ENCODE data around the gene UGT2B10. TPM values are rescaled to one million over a fixed set of nuclear protein-coding genes. Genes with fewer than 3 reads are reported as not detected.

Gene UGT2B10
- total and polyA plus RNA-seq, 2 of the 13 experiments (the other 11 are each of a cell fraction or from before 2014, with no cell fraction given), result 107 to 148 TPM

GRCh38 chr4:68865188-68865638 lies 49.4 kb downstream of the UGT2B10 start (continued):
- TF ChIP-seq ZSCAN31 (CRISPR knock-in tag; IDR thresholded peaks at IDR 0.05; ENCODE audit: low read depth) (no peak), ZNF615 (CRISPR knock-in tag; IDR thresholded peaks at IDR 0.05; ENCODE audit: borderline replicate concordance) (no peak), ZNF530 (CRISPR knock-in tag; IDR thresholded peaks at IDR 0.05; ENCODE audit: low read depth) (no peak), ATF3 (CRISPR knock-in tag; IDR thresholded peaks at IDR 0.05) (peak; percentile 47; the same call in 1 of the 2 replicates), ZNF383 (CRISPR knock-in tag; IDR thresholded peaks at IDR 0.05; ENCODE audit: borderline replicate concordance) (no peak), HOXA5 (CRISPR knock-in tag; IDR thresholded peaks at IDR 0.05) (no peak), HNF4A (CRISPR knock-in tag; IDR thresholded peaks at IDR 0.05) (peak; percentile 41), ZNF350 (CRISPR knock-in tag; IDR thresholded peaks at IDR 0.05; ENCODE audit: borderline replicate concordance, low read depth) (no peak), RCOR2 (CRISPR knock-in tag; IDR thresholded peaks at IDR 0.05) (no peak), REST (IDR thresholded peaks at IDR 0.05; ENCODE audit: borderline replicate concordance in 1 of 2, low read depth in 1 of 2, low read length in 2 of 2) (no peak), SOX13 (IDR thresholded peaks at IDR 0.05) (no peak), SOX13 (CRISPR knock-in tag; conservative IDR thresholded peaks at IDR 0.05 in 1 of 2, IDR thresholded peaks at IDR 0.05 in 1 of 2) (peak in 1 of 2 experiments; percentile 77; a peak in 2 of 4 replicates), ONECUT2 (CRISPR knock-in tag; IDR thresholded peaks at IDR 0.05) (0 out of 2 replicates have a peak, but pooled peaks have one; percentile 56), RAD21 (CRISPR knock-in tag; IDR thresholded peaks at IDR 0.05) (no peak), CHCHD3 (CRISPR knock-in tag; IDR thresholded peaks at IDR 0.05) (no peak), ZZZ3 (CRISPR knock-in tag; IDR thresholded peaks at IDR 0.05; ENCODE audit: borderline replicate concordance) (no peak), UBTF (CRISPR knock-in tag; IDR thresholded peaks at IDR 0.05) (no peak), ZBTB8A (CRISPR knock-in tag; IDR thresholded peaks at IDR 0.05; ENCODE audit: borderline replicate concordance, low read depth) (no peak), ZNF576 (CRISPR knock-in tag; IDR thresholded peaks at IDR 0.05) (no peak), ZBTB7A (CRISPR knock-in tag; IDR thresholded peaks at IDR 0.05) (no peak), ZNF432 (CRISPR knock-in tag; IDR thresholded peaks at IDR 0.05; ENCODE audit: borderline replicate concordance) (no peak), ZFP36L1 (CRISPR knock-in tag; IDR thresholded peaks at IDR 0.05) (0 out of 2 replicates have a peak, but pooled peaks have one; percentile 57), KDM6A (CRISPR knock-in tag; IDR thresholded peaks at IDR 0.05; ENCODE audit: low read depth) (no peak), HDAC6 (IDR thresholded peaks at IDR 0.05; ENCODE audit: low read depth, low read length) (no peak), SP2 (CRISPR knock-in tag; IDR thresholded peaks at IDR 0.05) (no peak), HOXA9 (CRISPR knock-in tag; IDR thresholded peaks at IDR 0.05; ENCODE audit: borderline replicate concordance) (no peak)
